ENCODE measurements around the gene RSPO3.

- TF ChIP-seq CTCF (IDR thresholded peaks at IDR 0.05; ENCODE audit: low read length): no peak
- no peak for TF ChIP-seq EZH2 (IDR thresholded peaks at IDR 0.05; ENCODE audit: borderline replicate concordance, low read length)
These were observed 81.6 kb downstream of the RSPO3 start for GRCh38 chr6:127200114-127200513.
